ENCODE measurements around the gene P2RY11.
A peak's percentile ranks its signal among the peaks of the same experiment; 100 is the strongest.

The P2RY11 gene

DNA sequence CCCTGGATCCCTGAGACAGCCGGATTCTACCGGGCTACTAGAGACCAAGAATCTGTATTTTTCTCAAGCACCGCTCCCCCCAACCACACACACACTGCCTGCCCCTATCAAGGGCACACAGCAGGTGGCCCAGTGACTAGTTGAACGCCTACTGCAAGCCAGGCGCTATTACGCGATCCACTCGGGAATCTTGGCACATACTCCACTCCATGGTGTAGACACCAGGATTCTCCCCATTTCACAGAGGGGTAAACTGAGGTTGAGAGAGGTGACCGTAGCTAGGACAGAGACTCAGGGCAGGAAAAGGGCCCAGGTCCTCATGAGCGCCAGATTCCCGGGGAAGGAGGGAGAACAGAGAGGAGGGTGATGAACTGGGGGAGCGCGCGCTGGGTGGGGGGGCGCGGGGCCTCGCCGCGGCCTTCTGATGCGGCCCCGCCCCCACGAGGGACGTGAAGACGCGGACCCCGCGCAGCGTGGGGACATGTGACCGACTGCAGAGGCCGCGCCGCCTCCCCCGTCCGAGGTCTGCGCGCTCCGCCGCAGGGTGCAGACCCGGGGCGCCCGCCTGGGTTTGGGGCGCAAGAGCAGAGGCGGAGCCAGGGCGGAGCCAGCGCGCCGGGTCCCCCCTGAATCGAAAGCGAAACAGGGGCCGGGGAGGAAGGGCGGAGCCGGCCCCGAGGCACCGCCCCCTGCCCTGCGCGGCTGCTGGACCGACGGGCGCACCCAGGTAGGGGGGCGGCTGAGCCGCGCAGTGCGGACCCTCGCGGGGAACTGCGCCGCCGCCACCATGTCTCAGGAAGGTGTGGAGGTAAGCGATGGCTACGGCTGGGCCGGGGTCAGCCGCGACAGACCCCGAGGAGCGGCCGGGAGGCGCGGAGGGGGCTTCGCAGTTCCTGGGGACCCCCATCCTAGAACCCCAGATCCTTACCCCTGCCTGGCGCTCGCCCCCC lies 25.6 kb upstream of the P2RY11 start, which contains the start of gene SHFL:
Gene SHFL, plus strand, starts transcription at position 677 of the 950 bp plus-strand sequence. Its CDS starts 111 bp downstream, at position 788.
- Histone ChIP-seq H3K4me1 (ENCODE audit: control insufficient read depth, insufficient read depth, low read length) (peaks cover 3% of the 10 kb centered on the region), H3K9ac (ENCODE audit: low read length) (peak within 1 kb of the TSS; percentile 96), H3K27me3 (replicated peaks; ENCODE audit: control insufficient read depth, insufficient read depth, low read length) (no peaks in the 10 kb centered on the region), H3K36me3 (ENCODE audit: control insufficient read depth, insufficient read depth, low read length, severe bottlenecking) (peaks cover 1% of the 10 kb centered on the region), H3K4me3 (ENCODE audit: low read length) (peak within 1 kb of the TSS; percentile 90), H3K9me3 (ENCODE audit: control insufficient read depth, low read length) (no peaks in the 10 kb centered on the region)
- peak; percentile 91 for DNase-seq (ENCODE audit: low read depth)

DNA sequence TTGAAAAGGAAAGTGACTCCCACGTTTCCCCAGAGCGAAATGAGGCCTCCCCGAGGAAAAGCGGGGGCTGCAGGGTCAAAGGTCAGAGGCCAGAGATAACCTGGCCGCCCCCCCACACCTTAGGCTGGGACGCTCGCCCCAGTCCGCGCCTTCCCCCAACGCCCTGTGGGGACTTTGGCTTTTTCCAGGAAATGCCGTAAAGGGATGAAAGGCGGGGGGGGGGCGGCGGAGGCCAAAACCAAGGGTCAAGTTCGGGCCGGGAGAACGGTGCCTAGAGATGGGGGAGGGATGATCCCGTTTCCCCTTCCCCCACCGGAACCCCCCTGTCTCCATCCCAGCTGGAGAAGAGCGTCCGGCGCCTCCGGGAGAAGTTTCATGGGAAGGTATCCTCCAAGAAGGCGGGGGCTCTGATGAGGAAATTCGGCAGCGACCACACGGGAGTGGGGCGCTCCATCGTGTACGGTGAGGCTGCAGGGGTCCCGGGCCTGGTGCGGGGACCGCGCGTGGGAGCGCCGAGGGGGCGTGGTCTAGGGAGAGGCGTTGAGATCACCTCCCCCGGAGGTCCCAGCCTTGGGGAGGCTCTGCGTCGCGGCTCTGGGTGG lies 24.8 kb upstream of the P2RY11 start:
- peak; percentile 45 for DNase-seq (ENCODE audit: low read depth)
- H3K36me3 ChIP-seq (ENCODE audit: control insufficient read depth, insufficient read depth, low read length, severe bottlenecking), result peaks cover 3% of the 10 kb centered on the region
- H3K9ac ChIP-seq (ENCODE audit: low read length), result peak overlapping the region; percentile 96
- no peaks in the 10 kb centered on the region for H3K9me3 ChIP-seq (ENCODE audit: control insufficient read depth, low read length)
- peaks cover 3% of the 10 kb centered on the region for H3K4me1 ChIP-seq (ENCODE audit: control insufficient read depth, insufficient read depth, low read length)
- no peaks in the 10 kb centered on the region for H3K27me3 ChIP-seq (replicated peaks; ENCODE audit: control insufficient read depth, insufficient read depth, low read length)
- H3K4me3 ChIP-seq (ENCODE audit: low read length), result peak overlapping the region; percentile 90

DNA sequence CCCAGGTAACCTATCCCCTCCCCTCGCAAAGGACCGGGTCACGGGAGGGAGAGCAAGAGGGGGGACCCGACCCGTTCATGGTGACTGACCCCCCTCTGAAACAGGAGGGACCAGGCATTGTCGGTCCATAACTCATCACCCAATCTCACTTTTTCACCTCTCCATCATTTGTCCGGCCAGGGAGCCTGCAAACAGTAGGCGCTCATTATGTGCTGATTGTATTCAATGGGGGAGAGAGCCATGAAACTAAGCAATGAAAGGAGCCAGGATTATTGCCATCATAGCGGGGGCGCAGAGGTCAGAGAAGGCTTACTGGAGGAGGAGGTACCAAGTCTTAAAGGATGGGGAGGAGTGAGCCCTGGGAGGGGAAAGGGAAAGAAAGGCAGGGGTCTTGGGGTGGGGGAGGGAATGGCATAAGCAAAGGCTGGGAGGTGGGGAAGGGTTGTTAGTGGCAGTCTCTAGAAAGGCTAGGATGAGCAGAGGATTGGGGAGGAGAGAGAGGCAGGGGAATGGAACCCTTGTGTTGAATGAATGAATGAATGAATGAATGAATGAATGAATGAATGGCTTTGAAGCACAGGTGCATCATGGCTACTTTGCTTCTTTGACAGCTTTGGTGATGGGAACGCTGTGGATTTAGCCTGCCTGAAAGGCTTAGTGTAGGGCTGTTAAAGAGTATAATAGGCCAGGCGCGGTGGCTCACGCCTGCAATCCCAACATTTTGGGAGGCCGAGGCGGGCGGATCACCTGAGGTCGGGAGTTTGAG lies 24.0 kb upstream of the P2RY11 start:
- Histone ChIP-seq H3K4me3 (ENCODE audit: low read length) (peak overlapping the region; percentile 90), H3K4me1 (ENCODE audit: control insufficient read depth, insufficient read depth, low read length) (peaks cover 3% of the 10 kb centered on the region), H3K27me3 (replicated peaks; ENCODE audit: control insufficient read depth, insufficient read depth, low read length) (no peaks in the 10 kb centered on the region), H3K36me3 (ENCODE audit: control insufficient read depth, insufficient read depth, low read length, severe bottlenecking) (peaks cover 10% of the 10 kb centered on the region), H3K9ac (ENCODE audit: low read length) (peak overlapping the region; percentile 96), H3K9me3 (ENCODE audit: control insufficient read depth, low read length) (no peaks in the 10 kb centered on the region)
- no peak for DNase-seq (ENCODE audit: low read depth)

GRCh38 chr19:10088949-10089554 lies 22.4 kb upstream of the P2RY11 start:
- no peaks in the 10 kb centered on the region for H3K9me3 ChIP-seq (ENCODE audit: control insufficient read depth, low read length)
- no peak overlapping the region for H3K4me3 ChIP-seq (ENCODE audit: low read length)
- H3K4me1 ChIP-seq (ENCODE audit: control insufficient read depth, insufficient read depth, low read length), result peaks cover 3% of the 10 kb centered on the region
- no peaks in the 10 kb centered on the region for H3K27me3 ChIP-seq (replicated peaks; ENCODE audit: control insufficient read depth, insufficient read depth, low read length)
- H3K36me3 ChIP-seq (ENCODE audit: control insufficient read depth, insufficient read depth, low read length, severe bottlenecking), result peaks cover 12% of the 10 kb centered on the region
- no peak overlapping the region for H3K9ac ChIP-seq (ENCODE audit: low read length)
- no peak for DNase-seq (ENCODE audit: low read depth)

GRCh38 chr19:10089801-10090375 lies 21.6 kb upstream of the P2RY11 start:
- H3K27me3 ChIP-seq (replicated peaks; ENCODE audit: control insufficient read depth, insufficient read depth, low read length), result no peaks in the 10 kb centered on the region
- H3K4me3 ChIP-seq (ENCODE audit: low read length), result no peak overlapping the region
- H3K4me1 ChIP-seq (ENCODE audit: control insufficient read depth, insufficient read depth, low read length), result peaks cover 3% of the 10 kb centered on the region
- no peak for DNase-seq (ENCODE audit: low read depth)
- H3K36me3 ChIP-seq (ENCODE audit: control insufficient read depth, insufficient read depth, low read length, severe bottlenecking), result peaks cover 12% of the 10 kb centered on the region
- H3K9ac ChIP-seq (ENCODE audit: low read length), result no peak overlapping the region
- no peaks in the 10 kb centered on the region for H3K9me3 ChIP-seq (ENCODE audit: control insufficient read depth, low read length)

DNA sequence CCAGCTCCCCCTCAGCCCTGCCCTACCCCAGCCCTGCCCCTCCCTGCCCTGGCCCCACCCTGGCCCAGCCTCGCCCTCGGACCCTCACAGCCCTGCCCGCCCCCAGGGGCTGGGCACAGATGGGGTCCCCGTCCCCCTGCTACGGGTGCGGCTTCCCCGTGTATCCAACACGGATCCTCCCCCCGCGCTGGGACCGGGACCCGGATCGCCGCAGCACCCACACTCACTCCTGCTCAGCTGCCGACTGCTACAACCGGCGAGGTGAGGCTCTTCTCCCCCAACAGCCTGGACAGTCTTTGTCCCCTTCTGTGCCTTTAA lies 20.2 kb upstream of the P2RY11 start:
- peaks cover 12% of the 10 kb centered on the region for H3K36me3 ChIP-seq (ENCODE audit: control insufficient read depth, insufficient read depth, low read length, severe bottlenecking)
- no peak overlapping the region for H3K9ac ChIP-seq (ENCODE audit: low read length)
- no peaks in the 10 kb centered on the region for H3K27me3 ChIP-seq (replicated peaks; ENCODE audit: control insufficient read depth, insufficient read depth, low read length)
- DNase-seq (ENCODE audit: low read depth), result no peak
- peaks cover 5% of the 10 kb centered on the region for H3K4me1 ChIP-seq (ENCODE audit: control insufficient read depth, insufficient read depth, low read length)
- no peak overlapping the region for H3K4me3 ChIP-seq (ENCODE audit: low read length)
- no peaks in the 10 kb centered on the region for H3K9me3 ChIP-seq (ENCODE audit: control insufficient read depth, low read length)

GRCh38 chr19:10091895-10092641 lies 19.4 kb upstream of the P2RY11 start:
- Histone ChIP-seq H3K36me3 (ENCODE audit: control insufficient read depth, insufficient read depth, low read length, severe bottlenecking) (peaks cover 12% of the 10 kb centered on the region), H3K27me3 (replicated peaks; ENCODE audit: control insufficient read depth, insufficient read depth, low read length) (no peaks in the 10 kb centered on the region), H3K4me3 (ENCODE audit: low read length) (no peak overlapping the region), H3K9ac (ENCODE audit: low read length) (no peak overlapping the region), H3K4me1 (ENCODE audit: control insufficient read depth, insufficient read depth, low read length) (peaks cover 8% of the 10 kb centered on the region), H3K9me3 (ENCODE audit: control insufficient read depth, low read length) (no peaks in the 10 kb centered on the region)
- no peak for DNase-seq (ENCODE audit: low read depth)

- Histone ChIP-seq H3K4me3 (ENCODE audit: low read length) (no peak overlapping the region), H3K4me1 (ENCODE audit: control insufficient read depth, insufficient read depth, low read length) (peaks cover 8% of the 10 kb centered on the region), H3K36me3 (ENCODE audit: control insufficient read depth, insufficient read depth, low read length, severe bottlenecking) (peaks cover 12% of the 10 kb centered on the region), H3K27me3 (replicated peaks; ENCODE audit: control insufficient read depth, insufficient read depth, low read length) (no peaks in the 10 kb centered on the region), H3K9me3 (ENCODE audit: control insufficient read depth, low read length) (no peaks in the 10 kb centered on the region), H3K9ac (ENCODE audit: low read length) (no peak overlapping the region)
- no peak for DNase-seq (ENCODE audit: low read depth)
Observed at GRCh38 chr19:10092648-10093294, 18.7 kb upstream of the P2RY11 start.

GRCh38 chr19:10093295-10094186 lies 18.0 kb upstream of the P2RY11 start:
- no peak for DNase-seq (ENCODE audit: low read depth)

More at GRCh38 chr19:10093295-10094186, 18.0 kb upstream of the P2RY11 start:
- H3K27me3 ChIP-seq (replicated peaks; ENCODE audit: control insufficient read depth, insufficient read depth, low read length), result no peaks in the 10 kb centered on the region
- no peak overlapping the region for H3K9ac ChIP-seq (ENCODE audit: low read length)
- no peak overlapping the region for H3K4me3 ChIP-seq (ENCODE audit: low read length)
- no peaks in the 10 kb centered on the region for H3K9me3 ChIP-seq (ENCODE audit: control insufficient read depth, low read length)
- peaks cover 12% of the 10 kb centered on the region for H3K36me3 ChIP-seq (ENCODE audit: control insufficient read depth, insufficient read depth, low read length, severe bottlenecking)
- peaks cover 8% of the 10 kb centered on the region for H3K4me1 ChIP-seq (ENCODE audit: control insufficient read depth, insufficient read depth, low read length)
